Neuron (in vitro differentiated cells): ENCODE results near the gene POLR2J3.
"Not testable (repeated sequence)": the region's sequence is repeated elsewhere in the genome, so short reads cannot be mapped to it uniquely, and the experiment has no call there.

Experiments
- H2AFZ ChIP-seq: one replicate; pipeline ENCODE4 v1.6.1; 2013; ENCODE audit warnings: low read depth, mild to moderate bottlenecking, inconsistent platforms, low read length, moderate library complexity
- H3K27me3 ChIP-seq: one replicate; pipeline ENCODE4 v1.6.1; 2013; ENCODE audit warnings: low read length; ENCODE audit not compliant: insufficient read depth
- H3K36me3 ChIP-seq: one replicate; pipeline ENCODE4 v1.6.1; 2013; ENCODE audit warnings: low read length; ENCODE audit not compliant: insufficient read depth
- H3K4me1 ChIP-seq: one replicate; pipeline ENCODE4 v1.6.1; 2013; ENCODE audit warnings: low read length; ENCODE audit not compliant: insufficient read depth
- H3K4me3 ChIP-seq: 2 replicates; pipeline ENCODE4 v1.5.1; 2013; ENCODE audit warnings: mild to moderate bottlenecking, low read length, moderate library complexity
- H3K9me3 ChIP-seq: one replicate; pipeline ENCODE4 v1.6.1; 2013; ENCODE audit warnings: low read length

The POLR2J3 gene

GRCh38 chr7:102527182-102527581 lies 45.2 kb downstream of the POLR2J3 start:
- not testable (repeated sequence) for H3K9me3 ChIP-seq, H3K27me3 ChIP-seq, H3K4me3 ChIP-seq, H2AFZ ChIP-seq, H3K4me1 ChIP-seq, H3K36me3 ChIP-seq

DNA sequence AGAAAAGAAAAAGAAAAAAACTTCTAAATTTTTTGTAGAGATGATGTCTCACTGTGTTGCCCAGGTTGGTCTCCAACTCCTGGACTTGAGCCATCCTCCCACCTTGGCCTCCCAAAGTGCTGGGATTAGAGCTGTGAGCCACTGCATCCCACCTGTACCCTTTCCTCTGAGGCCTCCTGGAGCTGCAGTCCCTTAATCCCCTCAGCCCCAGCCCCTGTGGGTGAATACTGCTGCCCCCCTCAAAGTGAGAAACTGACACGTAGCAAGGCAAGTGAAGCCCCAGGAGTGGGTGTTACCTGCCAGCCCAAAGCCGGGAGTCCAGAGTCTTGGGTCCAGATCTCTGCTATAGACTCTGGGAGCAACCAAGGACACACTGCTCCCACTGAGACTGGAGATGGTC lies 47.6 kb downstream of the POLR2J3 start:
- not testable (repeated sequence) for H3K4me1 ChIP-seq, H2AFZ ChIP-seq, H3K9me3 ChIP-seq, H3K36me3 ChIP-seq, H3K27me3 ChIP-seq, H3K4me3 ChIP-seq

DNA sequence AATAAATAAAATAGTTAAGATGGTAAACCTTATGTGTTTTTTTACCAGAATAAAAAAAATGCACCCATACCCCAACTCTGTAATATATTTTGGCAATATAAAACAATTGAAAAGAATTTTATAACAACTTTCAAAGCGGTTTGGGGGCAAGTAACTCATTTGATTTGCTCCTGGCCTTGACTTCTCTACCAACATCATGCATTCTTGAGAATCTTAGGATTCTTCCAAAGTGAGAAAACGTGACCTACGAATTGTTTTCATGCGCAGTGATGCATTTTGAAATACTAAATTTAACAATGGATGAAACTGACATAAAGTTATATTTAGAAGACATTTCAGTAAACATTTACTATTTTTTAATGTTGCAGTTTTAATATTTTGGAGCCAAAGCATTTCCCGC lies 51.6 kb downstream of the POLR2J3 start:
- not testable (repeated sequence) for H3K4me3 ChIP-seq, H3K36me3 ChIP-seq, H2AFZ ChIP-seq, H3K4me1 ChIP-seq, H3K9me3 ChIP-seq, H3K27me3 ChIP-seq

DNA sequence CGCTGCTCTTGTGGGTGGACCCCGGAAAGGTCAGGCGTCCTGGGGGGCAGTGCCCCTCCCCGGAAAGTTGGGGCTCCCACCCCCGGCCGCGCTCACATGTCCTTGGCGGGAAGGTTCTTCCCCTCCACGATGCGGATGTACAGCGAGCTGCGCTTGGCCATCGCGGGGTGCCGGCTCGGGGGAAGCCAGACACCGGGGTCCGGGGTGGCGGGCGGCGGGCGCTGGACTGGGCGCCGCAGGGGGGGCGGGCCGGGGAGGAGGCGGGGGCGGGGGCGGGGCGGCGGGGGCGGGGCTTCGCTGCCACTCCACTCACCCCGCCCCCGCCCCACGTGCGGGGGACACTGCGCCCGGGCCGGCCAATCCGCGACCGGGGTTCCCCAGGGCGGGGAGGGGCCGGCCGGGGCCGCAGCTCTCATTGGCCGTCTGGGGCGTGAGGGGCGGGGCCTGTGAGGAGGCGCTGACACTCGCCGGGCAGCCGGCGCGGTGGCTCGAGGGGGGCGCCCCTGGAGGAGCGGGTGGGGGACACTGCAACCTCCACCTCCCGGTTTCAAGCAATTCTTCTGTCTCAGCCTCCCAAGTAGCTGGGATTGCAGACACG lies 54.7 kb downstream of the POLR2J3 start, which contains the start of gene RASA4B:
TSS of gene RASA4B (minus strand) at position 228 of the 598 bp plus-strand sequence. CDS start at position 161, 67 bp downstream.
- H3K4me3 ChIP-seq, H2AFZ ChIP-seq, H3K27me3 ChIP-seq, H3K9me3 ChIP-seq, H3K4me1 ChIP-seq, H3K36me3 ChIP-seq: not testable (repeated sequence)
